Measurements from ENCODE around the gene SGO1. TPM values are rescaled to one million over a fixed set of nuclear protein-coding genes. Genes with fewer than 3 reads are reported as not detected.

SGO1 gene
- total and polyA plus RNA-seq, 12 donors = 0.13 to 4.2 (median 0.56) TPM; not detected in 2

DNA sequence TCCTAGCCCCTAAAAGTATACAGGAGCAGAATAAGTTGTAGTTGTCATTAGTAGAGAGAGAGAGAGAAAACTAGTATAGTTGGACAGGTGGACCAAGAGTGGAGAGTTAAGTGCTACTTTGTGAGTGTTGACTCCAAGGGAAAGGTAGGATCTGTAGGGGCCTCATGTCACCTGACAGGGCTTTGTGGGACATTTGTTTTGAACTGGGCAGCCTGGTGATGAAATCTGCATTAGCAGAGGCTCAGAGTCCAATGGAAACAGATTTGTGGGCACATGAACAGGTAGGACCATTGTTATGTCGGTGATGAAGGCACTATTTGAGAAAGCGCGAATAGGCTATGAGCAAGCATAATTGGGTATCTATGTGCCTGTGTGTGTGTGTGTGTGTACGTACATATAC lies 43.5 kb downstream of the SGO1 start:
- Histone ChIP-seq H3K27ac (no peak overlapping the region), H3K4me3 (no peak overlapping the region), H3K4me1 (replicated peaks in 1 of 2) (no peaks in the 10 kb centered on the region), H3K9me3 (replicated peaks in 1 of 3) (no peaks in the 10 kb centered on the region), H3K36me3 (replicated peaks in 1 of 2) (peaks cover 0 to 4% of the 10 kb centered on the region in 2 donors), H3K27me3 (no peaks in the 10 kb centered on the region)
- TF ChIP-seq, protein P1, sequence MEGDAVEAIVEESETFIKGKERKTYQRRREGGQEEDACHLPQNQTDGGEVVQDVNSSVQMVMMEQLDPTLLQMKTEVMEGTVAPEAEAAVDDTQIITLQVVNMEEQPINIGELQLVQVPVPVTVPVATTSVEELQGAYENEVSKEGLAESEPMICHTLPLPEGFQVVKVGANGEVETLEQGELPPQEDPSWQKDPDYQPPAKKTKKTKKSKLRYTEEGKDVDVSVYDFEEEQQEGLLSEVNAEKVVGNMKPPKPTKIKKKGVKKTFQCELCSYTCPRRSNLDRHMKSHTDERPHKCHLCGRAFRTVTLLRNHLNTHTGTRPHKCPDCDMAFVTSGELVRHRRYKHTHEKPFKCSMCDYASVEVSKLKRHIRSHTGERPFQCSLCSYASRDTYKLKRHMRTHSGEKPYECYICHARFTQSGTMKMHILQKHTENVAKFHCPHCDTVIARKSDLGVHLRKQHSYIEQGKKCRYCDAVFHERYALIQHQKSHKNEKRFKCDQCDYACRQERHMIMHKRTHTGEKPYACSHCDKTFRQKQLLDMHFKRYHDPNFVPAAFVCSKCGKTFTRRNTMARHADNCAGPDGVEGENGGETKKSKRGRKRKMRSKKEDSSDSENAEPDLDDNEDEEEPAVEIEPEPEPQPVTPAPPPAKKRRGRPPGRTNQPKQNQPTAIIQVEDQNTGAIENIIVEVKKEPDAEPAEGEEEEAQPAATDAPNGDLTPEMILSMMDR (IDR thresholded peaks at IDR 0.05) = no peak
- no peak for TF ChIP-seq POLR2A (IDR thresholded peaks at IDR 0.05)
- WGBS, 4 donors = 98 to 99% (median 98%) methylated on average over 4 of the region's 4 CpGs
- no peak for DNase-seq
- intact Hi-C loops (cut with DNase I) = no loop called here

DNA sequence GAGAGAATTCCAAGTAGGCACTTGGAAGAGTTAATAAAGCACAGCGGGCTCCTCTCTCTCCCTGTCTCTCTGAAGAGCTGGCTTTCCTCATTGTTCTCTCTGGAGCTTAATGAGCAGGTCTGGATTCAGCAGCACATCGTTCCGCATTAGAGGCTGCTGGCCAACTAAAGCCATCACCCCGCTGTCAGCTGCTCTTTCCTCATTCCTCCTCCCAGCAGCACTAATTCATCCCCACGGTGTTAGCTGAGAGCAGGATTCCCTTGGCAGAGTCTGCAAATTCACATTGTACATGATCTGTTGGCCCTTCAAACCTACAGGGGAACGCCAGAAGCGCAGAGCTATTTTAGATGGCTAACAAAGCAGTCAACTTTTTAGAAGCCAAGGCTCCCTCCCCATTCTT lies 44.2 kb downstream of the SGO1 start:
- Histone ChIP-seq H3K27ac (no peak overlapping the region), H3K36me3 (replicated peaks in 1 of 2) (peaks cover 0 to 4% of the 10 kb centered on the region in 2 donors), H3K4me3 (no peak overlapping the region), H3K27me3 (no peaks in the 10 kb centered on the region), H3K4me1 (replicated peaks in 1 of 2) (no peaks in the 10 kb centered on the region), H3K9me3 (replicated peaks in 1 of 3) (no peaks in the 10 kb centered on the region)
- DNase-seq = no peak
- TF ChIP-seq, protein P1 (IDR thresholded peaks at IDR 0.05) = no peak
- no peak for TF ChIP-seq POLR2A (IDR thresholded peaks at IDR 0.05)
- WGBS, 4 donors = 57 to 73% (median 69%) methylated on average over 7 of the region's 7 CpGs
- intact Hi-C loops (cut with DNase I) = no loop called here

DNA sequence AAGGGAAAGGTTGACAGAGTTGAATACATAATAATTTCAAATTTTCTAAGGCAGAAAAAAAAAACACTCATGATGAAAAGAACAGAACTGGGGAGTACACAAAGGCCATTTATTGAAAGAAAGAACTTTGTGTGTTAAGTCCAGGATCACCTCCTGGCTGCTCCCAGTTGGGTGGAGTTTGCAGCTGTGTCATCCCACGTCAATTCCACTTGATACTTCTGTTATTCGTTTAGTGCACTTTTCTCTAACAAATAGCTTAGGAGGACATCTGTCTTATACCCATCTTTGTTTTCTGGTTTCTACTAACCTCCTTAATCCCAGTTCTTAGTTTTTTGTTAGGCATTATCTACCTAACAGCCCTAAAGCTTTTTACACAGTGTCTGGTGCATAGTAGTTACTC lies 44.7 kb downstream of the SGO1 start:
- intact Hi-C loops (cut with DNase I) = no loop called here
- no peaks in the 10 kb centered on the region for H3K9me3 ChIP-seq (replicated peaks in 1 of 3)
- 67 to 89% (median 81%) methylated on average over 2 of the region's 2 CpGs for WGBS, 4 donors
- H3K4me1 ChIP-seq (replicated peaks in 1 of 2) = no peaks in the 10 kb centered on the region
- DNase-seq = no peak
- peaks cover 0 to 4% of the 10 kb centered on the region in 2 donors for H3K36me3 ChIP-seq (replicated peaks in 1 of 2)
- TF ChIP-seq POLR2A (IDR thresholded peaks at IDR 0.05) = no peak
- TF ChIP-seq, protein P1 (IDR thresholded peaks at IDR 0.05) = no peak
- H3K4me3 ChIP-seq = no peak overlapping the region
- H3K27me3 ChIP-seq = no peaks in the 10 kb centered on the region
- no peak overlapping the region for H3K27ac ChIP-seq

DNA sequence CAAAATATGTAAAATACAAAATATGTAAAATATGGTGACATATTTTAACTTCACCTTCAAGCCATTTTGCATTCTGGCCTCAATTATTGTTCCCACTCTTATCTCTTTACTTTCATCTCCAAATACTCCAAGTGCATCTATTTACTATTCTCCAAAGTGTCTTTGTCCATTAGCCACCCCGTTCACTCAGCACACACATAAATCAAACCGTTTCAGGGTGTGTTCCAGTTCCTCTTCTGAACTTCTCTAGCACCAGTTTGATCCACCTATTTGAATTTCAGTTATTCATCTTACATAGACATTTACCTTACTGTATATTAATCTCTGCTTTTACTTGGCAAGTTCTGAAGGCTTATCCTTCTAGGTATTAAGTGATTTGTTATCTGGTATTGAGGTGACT lies 45.1 kb downstream of the SGO1 start:
- no peak overlapping the region for H3K27ac ChIP-seq
- no peak overlapping the region for H3K4me3 ChIP-seq
- intact Hi-C loops (cut with DNase I) = no loop called here
- DNase-seq = no peak
- no peaks in the 10 kb centered on the region for H3K27me3 ChIP-seq
- H3K4me1 ChIP-seq (replicated peaks in 1 of 2) = no peaks in the 10 kb centered on the region
- no peaks in the 10 kb centered on the region for H3K9me3 ChIP-seq (replicated peaks in 1 of 3)
- 70 to 92% (median 77%) methylated on average over 2 of the region's 2 CpGs for WGBS, 4 donors
- H3K36me3 ChIP-seq (replicated peaks in 1 of 2) = peaks cover 0 to 4% of the 10 kb centered on the region in 2 donors
- TF ChIP-seq POLR2A (IDR thresholded peaks at IDR 0.05) = no peak
- TF ChIP-seq, protein P1 (IDR thresholded peaks at IDR 0.05) = no peak

Data from adrenal gland (tissue), 12 donors.